Measurements from ENCODE around the gene TNRC6B. TPM values are rescaled to one million over a fixed set of nuclear protein-coding genes. Genes with fewer than 3 reads are reported as not detected.

The TNRC6B gene
- total and polyA plus RNA-seq, 2 of the 13 experiments (the other 11 are each of a cell fraction or from before 2014, with no cell fraction given), result 8.9 to 13.2 TPM

- no peak for FAIRE-seq
- H3K4me3 ChIP-seq (replicated peaks in 1 of 3; ENCODE audit: insufficient read depth in 1 of 3, low read depth in 2 of 3, low read length in 3 of 3), result no peak overlapping the region
- 99% methylated on average over 21 of the region's 21 CpGs for WGBS (ENCODE audit: low lambda C conversion rate)
- ChIA-PET CTCF (ENCODE audit: low intra/inter-chr PET ratio, low total read pairs) (no interaction called here), POLR2A (no interaction called here)
- no peak overlapping the region for H2AFZ ChIP-seq (ENCODE audit: low read length)
- no peak for ATAC-seq
- no peak overlapping the region for H3K4me2 ChIP-seq (ENCODE audit: low read depth, low read length)
- in situ Hi-C loops (cut with HindIII; ENCODE audit: extremely low pct_ligation_motif_present, low pct_unique_long_range_greater_than_20kb), result no loop called here
- H3K27ac ChIP-seq (ENCODE audit: extremely low read length, insufficient read depth, low read length), result no peak overlapping the region
- no peaks in the 10 kb centered on the region for H3K9me3 ChIP-seq (ENCODE audit: low read length)
- H3K4me1 ChIP-seq (ENCODE audit: insufficient read depth, low read length), result peaks cover 9% of the 10 kb centered on the region
- H3K9ac ChIP-seq (ENCODE audit: insufficient read depth, low read depth, low read length), result no peak overlapping the region
- intact Hi-C loops (cut with micrococcal nuclease; ENCODE audit: unreplicated experiment), result no loop called here
- H4K20me1 ChIP-seq (ENCODE audit: insufficient read depth, low read length), result 0 out of 2 replicates have a peak, but pooled peaks cover 3% of the 10 kb centered on the region
- DNase-seq (ENCODE audit: low spot score), result no peak
- peaks cover 5% of the 10 kb centered on the region for H3K79me2 ChIP-seq (ENCODE audit: insufficient read depth, low read length)
- BruUV-seq (replicated peaks), result no TSS peak
- peaks cover 21 to 47% of the 10 kb centered on the region in 2 experiments for H3K36me3 ChIP-seq (replicated peaks in 1 of 2; ENCODE audit: control insufficient read depth in 1 of 2, insufficient read depth in 2 of 2, low read length in 2 of 2)
- no peaks in the 10 kb centered on the region for H3K27me3 ChIP-seq (ENCODE audit: control insufficient read depth in 1 of 2, insufficient read depth in 2 of 2, low read length in 2 of 2)
- TF ChIP-seq FOXK1 (CRISPR knock-in tag; IDR thresholded peaks at IDR 0.05; ENCODE audit: borderline replicate concordance, low read depth) (no peak), KMT2B (CRISPR knock-in tag; IDR thresholded peaks at IDR 0.05) (no peak), ZNF547 (CRISPR knock-in tag; IDR thresholded peaks at IDR 0.05) (no peak), SP140L (CRISPR knock-in tag; IDR thresholded peaks at IDR 0.05; ENCODE audit: borderline replicate concordance) (no peak), PRDM15 (CRISPR knock-in tag; IDR thresholded peaks at IDR 0.05) (no peak), TMF1 (CRISPR knock-in tag; IDR thresholded peaks at IDR 0.05; ENCODE audit: low read depth) (no peak), ZBTB40 (IDR thresholded peaks at IDR 0.05) (no peak), ZBTB40 (CRISPR knock-in tag; IDR thresholded peaks at IDR 0.05) (no peak), ZNF510 (CRISPR knock-in tag; IDR thresholded peaks at IDR 0.05; ENCODE audit: low read depth) (no peak), TFDP2 (CRISPR knock-in tag; IDR thresholded peaks at IDR 0.05) (no peak), ZNF558 (CRISPR knock-in tag; IDR thresholded peaks at IDR 0.05; ENCODE audit: borderline replicate concordance) (no peak)
Measured at GRCh38 chr22:40261783-40262182, 84.1 kb downstream of the TNRC6B start.
